AG09309 (cell line): ENCODE measurements around the gene RAB42.
"Not testable (repeated sequence)": the region's sequence is repeated elsewhere in the genome, so short reads cannot be mapped to it uniquely, and the experiment has no call there.

Experiments
- DNase-seq: peaks from one replicate; pipeline ENCODE4 v3.0.0-alpha.2; 2010; ENCODE audit warnings: low read depth
- H3K4me3 ChIP-seq: 2 replicates; pipeline ENCODE4 v1.5.1; 2011; ENCODE audit warnings: mild to moderate bottlenecking, low read depth, low read length, moderate library complexity; ENCODE audit not compliant: control insufficient read depth
- TF ChIP-seq, protein P1 (sequence below): IDR thresholded peaks from 2 replicates; pipeline ENCODE4 v1.5.1; 2011; ENCODE audit warnings: mild to moderate bottlenecking, low read depth, low read length, inconsistent platforms; ENCODE audit not compliant: insufficient read depth, control insufficient read depth; ENCODE audit errors: missing control alignments

The RAB42 gene

DNA sequence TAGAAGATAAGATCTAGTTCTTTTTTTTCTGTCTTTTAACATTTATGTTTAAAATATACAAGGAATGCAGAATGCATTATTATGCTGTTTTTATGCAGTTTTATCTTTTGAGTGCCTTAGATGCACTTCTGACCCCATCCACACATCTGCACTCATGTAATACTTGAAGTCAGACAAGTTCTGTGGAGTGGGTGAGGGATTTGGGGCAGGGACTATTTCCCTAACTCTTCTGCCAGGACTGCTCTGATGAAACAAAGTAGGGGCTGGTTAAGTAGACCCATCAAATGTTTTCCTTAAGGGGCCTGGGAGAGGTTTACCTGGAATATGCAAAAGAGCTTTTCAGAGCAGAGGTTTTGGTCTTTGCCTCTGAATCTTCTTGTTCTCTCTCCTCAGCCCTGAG is 27.8 kb upstream of the RAB42 start:
- TF ChIP-seq, protein P1, sequence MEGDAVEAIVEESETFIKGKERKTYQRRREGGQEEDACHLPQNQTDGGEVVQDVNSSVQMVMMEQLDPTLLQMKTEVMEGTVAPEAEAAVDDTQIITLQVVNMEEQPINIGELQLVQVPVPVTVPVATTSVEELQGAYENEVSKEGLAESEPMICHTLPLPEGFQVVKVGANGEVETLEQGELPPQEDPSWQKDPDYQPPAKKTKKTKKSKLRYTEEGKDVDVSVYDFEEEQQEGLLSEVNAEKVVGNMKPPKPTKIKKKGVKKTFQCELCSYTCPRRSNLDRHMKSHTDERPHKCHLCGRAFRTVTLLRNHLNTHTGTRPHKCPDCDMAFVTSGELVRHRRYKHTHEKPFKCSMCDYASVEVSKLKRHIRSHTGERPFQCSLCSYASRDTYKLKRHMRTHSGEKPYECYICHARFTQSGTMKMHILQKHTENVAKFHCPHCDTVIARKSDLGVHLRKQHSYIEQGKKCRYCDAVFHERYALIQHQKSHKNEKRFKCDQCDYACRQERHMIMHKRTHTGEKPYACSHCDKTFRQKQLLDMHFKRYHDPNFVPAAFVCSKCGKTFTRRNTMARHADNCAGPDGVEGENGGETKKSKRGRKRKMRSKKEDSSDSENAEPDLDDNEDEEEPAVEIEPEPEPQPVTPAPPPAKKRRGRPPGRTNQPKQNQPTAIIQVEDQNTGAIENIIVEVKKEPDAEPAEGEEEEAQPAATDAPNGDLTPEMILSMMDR, result no peak
- no peak for DNase-seq

DNA sequence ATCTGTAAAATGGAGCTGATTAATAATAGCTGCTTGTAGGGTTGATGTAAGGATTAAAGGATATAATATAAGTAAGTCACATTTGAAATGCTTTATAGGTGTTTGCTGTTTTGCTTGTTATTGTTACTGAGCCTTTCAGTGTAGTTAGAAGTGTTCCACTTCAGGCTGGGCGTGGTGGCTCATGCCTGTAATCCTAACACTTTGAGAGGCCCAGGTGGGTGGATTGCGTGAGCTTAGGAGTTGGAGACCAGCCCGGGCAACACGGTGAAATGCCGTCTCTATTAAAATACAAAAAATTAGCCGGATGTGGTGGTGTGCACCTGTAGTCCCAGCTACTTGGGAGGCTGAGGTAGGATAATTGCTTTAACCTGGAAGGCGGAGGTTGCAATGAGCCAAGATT is 27.0 kb upstream of the RAB42 start:
- TF ChIP-seq, protein P1, result no peak
- no peak overlapping the region for H3K4me3 ChIP-seq
- DNase-seq, result no peak

More for the DNA sequence above, 27.8 kb upstream of the RAB42 start:
- no peak overlapping the region for H3K4me3 ChIP-seq

DNA sequence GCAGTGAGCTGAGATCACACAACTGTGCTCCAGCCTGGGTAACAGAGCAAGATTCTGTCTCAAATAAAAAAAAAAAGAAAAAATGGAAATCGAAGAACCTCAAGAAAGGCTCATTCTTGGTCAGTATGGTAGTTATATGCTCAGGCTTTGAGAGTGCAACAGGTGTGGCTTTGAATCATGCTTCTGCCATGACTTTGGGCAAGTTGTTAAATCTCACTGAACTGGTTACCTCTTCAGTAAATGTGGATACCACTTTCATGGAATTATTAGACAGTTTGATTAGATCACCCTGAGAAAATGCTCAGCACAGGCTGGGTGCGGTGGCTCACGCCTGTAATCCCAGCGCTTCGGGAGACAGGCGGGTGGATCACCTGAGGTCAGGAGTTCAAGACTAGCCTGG is 26.3 kb upstream of the RAB42 start:
- no peak for DNase-seq
- TF ChIP-seq, protein P1, result no peak
- H3K4me3 ChIP-seq, result no peak overlapping the region

DNA sequence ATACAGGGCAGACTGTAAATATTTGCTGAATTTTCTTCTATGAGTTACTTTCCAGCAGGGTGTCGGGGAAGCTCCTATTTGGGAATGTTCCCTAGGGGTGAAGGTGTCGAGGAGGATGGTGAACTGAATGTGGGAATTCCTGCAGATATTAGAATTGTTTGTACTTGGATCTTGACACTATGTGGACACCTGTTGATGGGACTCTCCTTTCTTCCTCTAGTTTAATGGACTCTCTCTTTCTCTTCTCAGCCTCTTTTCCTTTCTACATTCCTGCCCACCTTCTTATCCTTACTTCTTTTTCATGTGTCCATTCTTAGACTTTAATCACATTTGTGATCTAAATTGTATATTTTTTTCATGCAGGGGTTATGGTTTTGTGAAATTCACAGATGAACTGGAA is 25.1 kb upstream of the RAB42 start:
- no peak overlapping the region for H3K4me3 ChIP-seq
- no peak for DNase-seq
- TF ChIP-seq, protein P1, result no peak

DNA sequence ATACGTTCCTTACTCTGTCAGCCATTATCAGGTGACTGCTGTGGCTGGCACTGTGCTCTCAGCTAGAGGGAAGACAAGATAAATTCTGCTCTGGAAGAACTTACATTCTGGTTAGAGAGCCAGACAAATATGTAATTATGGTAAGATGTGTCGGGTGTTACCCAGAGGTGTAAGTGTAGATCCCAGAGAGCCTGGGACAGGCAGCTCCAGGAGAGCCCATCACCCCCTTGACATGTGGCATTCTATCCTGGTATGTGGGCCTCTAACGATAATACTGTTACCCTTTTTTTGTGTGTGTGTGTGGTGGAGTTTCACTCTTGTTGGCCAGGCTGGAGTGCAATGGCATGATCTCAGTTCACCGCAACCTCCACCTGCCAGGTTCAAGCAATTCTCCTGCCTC is 20.2 kb upstream of the RAB42 start:
- H3K4me3 ChIP-seq, result no peak overlapping the region
- no peak for DNase-seq
- TF ChIP-seq, protein P1, result no peak

DNA sequence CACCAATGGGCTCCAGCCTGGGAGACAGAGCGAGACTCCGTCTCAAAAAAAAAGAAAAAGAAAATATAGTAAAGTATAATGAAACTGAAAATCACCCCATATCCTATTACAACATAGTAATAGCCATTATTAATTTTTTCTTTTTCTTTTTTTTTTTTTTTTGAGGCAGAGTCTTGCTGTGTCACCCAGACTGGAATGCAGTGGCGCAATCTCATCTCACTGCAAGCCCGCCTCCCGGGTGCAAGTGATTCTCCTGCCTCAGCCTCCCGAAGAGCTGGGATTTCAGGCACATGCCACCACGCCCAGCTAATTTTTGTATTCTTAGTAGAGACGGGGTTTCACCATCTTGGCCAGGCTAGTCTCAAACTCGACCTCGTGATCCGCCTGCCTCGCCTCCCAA is 19.2 kb upstream of the RAB42 start:
- DNase-seq, result peak; percentile 44
- not testable (repeated sequence) for H3K4me3 ChIP-seq

DNA sequence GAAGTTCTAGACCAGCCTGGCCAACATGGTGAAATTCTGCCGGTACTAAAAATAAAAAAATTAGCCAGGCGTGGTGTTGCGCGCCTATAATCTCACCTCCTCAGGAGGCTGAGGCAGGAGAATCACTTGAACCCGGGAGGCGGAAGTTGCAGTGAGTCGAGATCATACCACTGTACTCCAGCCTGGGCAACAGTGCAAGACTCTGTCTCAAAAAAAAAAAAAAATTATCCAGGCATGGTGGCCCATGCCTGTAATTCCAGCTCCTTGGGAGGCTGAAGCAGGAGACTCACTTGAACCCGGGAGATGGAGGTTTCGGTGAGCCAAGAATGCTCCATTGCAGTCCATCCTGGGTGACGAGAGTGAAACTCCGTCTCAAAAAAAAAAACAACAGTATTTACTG is 18.5 kb upstream of the RAB42 start:
- no peak for DNase-seq
- no peak overlapping the region for H3K4me3 ChIP-seq
- TF ChIP-seq, protein P1, result no peak
